ENCODE results near the gene THSD4.
A peak's percentile ranks its signal among the peaks of the same experiment; 100 is the strongest.
"Not testable (repeated sequence)": the region's sequence is repeated elsewhere in the genome, so short reads cannot be mapped to it uniquely, and the experiment has no call there.

The THSD4 gene

DNA sequence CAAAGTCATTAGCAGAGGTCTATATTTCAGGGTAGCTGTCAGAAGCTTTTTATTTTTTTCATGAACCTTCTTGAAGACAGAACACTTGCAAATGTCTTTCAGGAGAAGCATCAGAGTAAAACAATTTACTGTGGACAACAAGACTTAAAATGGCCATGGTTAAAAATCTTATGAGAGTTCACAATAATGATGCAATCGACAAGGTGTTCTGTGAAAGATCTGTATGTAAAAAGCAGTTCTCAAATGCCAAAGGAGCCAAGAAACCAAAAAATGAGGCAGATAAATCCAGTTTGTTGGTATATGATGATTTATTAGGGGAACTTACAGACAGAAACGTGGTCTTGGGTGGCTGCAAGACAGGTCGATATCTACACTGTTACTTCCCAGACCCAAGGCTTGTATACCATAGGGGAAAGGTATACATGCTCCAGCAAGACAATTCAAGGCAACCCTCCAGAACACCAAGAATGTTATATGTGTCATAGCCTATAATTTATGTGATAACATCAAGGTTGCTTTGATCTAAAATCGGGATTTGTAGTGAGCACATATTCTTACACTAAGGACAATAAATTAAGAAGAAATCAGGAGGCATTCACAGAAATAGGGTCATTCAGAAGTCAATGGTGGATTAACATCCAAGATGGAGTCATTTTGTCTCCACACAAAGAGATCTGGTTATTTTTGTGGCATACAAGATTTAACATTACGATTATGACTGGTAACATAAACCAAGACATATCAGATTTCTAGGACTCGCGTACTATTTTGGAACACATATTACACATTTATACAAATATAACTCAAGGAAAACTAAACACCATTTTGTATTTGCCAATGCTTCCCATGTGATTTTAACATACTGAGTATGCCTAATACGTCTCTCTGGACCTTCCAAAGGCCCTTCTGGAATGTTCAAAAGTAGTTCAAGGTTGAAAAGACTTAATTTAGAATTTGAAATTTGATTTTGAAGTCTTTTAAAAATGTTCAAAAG, 316.4 kb downstream of the THSD4 start:
- DNase-seq (ENCODE audit: low spot score): peak; percentile 63

DNA sequence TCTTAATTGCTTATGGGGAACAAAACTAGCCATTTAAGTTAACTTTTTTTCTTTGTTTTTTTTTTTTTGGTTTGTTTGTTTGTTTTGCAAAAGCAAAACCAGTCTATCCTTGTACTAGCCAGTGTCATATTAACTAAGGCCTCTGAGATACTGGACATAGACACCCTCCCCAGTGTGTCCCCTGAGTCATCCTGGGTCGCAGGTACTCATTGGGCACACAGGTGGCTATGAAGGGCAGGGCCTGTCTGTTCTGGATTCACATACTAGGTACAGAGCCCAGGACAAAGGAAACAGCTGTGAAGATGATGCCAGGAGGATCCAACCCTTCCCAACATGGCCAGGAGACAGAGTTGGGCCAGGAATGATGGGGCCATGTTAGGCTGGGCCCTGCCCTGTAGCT, 318.1 kb downstream of the THSD4 start:
- DNase-seq (ENCODE audit: low spot score): peak; percentile 77

DNA sequence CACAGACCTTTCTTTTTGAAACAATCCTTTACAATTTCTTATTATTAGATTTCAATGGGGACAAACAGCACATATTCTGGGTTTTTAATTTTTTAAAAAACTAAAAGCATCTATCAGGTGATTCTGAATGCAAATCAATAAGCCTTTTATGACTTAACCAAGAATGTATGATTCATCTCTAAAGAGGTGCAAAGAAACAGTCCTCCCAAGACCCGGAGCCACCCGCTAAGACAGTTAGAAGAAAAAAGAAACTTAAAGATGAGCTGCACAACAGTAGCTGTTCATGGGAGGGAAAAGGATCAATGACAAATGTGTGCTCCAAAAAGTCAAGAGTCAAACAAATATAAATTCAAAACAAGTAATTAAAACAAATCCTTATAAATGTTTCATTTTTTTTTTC, 319.5 kb downstream of the THSD4 start:
- peak; percentile 67 for DNase-seq (ENCODE audit: low spot score)

DNA sequence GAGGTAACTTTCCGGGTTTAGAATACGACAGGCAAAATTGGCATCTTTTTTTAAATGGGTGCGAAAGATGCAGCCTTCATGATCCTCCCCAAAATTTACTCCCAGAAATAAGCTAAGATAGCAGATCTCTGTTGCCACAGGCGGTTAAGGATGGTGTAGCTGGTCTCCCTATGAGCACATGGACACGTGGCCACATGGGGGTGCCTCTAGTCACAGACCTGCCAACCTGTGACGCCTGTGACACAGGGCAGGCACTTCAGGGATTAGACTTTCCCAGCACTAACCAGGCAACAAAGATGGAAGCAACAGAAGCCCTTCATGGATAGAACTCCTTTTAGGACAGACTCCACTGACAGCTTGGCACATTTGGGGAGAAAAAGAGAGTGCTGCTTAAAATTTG, 320.3 kb downstream of the THSD4 start:
- DNase-seq (ENCODE audit: low spot score): no peak

DNA sequence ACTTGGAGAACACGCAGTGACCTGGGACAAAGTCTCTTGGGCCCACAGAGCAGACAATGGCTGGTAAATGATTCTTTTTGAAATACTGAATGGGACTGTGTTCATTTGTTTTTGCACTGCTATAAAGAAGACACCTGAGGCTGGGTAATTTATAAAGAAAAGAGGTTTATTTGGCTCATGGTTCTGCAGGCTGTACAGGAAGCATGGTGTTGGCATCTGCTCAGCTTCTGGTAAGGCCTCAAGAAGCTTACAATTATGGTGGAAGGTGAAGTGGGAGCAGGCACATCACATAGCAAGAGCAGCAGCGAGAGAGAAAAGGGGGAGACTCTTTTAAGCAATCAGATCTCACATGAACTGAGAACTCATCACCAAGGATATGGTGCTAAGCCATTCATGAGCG, 321.6 kb downstream of the THSD4 start:
- no peak for DNase-seq (ENCODE audit: low spot score)

DNA sequence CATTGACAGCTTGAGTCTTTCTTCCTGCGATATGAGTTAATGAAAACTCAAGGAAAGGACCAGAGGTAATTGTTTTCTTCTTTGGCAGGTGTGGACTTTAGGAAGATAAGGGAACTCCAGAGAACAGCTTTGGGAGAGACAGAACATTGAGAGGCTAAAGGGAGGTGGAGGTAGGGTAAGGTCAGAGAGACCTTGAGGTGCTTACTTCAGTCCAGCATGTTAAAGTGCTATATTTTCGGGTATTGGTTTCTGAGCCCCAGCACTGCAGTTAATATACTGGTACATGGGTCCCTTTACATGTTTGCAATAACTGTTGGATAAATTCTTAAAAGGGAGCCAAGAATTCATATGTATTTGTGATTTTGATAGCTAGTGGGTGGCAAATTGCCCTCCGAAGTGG, 322.1 kb downstream of the THSD4 start:
- no peak for DNase-seq (ENCODE audit: low spot score)

DNA sequence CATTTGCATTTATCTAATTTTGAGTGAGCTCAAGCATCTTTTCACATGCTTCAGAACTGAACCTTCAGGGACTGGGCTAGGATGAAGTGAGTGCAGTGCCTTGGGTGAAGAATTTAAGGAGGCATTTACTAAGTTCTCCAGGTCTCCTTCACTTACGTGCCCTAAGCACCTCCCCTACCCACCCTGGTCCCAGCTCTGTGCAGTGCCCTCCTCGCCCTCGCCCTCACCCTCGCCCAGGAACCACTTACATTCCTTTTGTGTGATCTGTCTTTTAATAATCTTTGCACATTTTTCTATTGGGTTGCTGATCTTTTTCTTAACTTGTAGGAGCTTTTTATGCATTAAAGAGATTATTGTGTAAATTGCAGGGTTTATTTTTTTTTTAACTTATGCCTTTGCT, 322.6 kb downstream of the THSD4 start:
- DNase-seq (ENCODE audit: low spot score): peak; percentile 82

DNA sequence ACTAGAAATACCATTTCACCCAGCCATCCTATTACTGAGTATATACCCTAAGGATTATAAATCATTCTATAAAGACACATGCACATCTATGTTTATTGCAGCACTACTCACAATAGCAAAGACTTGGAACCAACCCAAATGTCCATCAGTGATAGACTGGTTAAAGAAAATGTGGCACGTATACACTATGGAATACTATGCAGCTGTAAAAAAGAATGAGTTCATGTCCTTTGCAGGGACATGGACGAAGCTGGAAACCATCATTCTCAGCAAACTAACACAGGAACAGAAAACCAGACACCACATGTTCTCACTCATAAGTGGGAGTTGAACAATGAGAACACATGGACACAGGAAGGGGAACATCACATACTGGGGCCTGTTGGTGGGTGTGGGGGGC, 324.2 kb downstream of the THSD4 start:
- not testable (repeated sequence) for DNase-seq (ENCODE audit: low spot score)

DNA sequence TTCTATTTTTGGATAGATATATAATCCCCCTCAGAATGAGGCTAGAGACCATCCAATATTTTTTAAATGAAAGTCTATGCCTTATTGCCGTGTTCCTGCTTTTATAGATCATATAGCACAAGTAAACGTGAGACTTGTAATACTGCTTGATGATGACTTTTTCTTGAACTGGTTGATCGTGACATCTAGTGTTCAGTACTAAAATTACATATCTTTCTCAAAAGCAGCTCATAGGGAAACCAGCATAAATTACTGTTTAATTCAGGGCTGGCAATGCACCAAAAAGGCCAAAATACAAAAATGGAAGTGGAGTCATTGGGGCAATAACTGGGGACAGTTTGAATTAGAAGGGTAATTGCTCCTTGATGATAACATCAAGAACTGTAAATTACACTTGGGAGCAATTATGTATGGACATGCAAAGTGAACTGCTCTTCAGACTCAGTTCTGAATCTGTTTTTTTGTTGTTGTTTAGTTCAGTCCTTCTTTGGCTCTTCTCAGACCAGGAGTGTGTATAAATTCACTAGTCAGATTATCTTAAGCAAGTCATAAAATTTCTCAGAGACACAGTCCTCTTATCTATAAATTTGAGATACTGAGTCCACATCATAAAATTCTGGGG, 325.3 kb downstream of the THSD4 start:
- DNase-seq (ENCODE audit: low spot score): peak; percentile 82

DNA sequence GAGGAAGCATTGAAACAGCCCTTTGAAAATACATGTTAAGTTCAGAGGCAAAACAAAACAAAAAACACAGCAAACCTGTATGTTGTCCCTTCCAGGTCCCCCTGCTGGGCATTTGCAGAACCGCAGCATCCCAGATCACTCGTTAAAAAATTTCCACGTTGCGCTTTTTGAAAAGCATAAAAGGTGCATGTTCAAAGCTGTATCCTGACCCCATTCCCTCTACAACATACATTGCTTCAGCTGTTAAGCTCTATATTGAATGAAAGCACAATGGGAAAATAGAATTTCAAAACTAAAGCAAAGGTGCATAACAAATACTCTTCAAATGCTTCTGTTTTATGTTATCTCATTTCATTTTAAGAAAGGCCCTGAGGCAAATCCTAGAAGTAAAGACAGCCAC, 328.3 kb downstream of the THSD4 start:
- peak; percentile 72 for DNase-seq (ENCODE audit: low spot score)

DNA sequence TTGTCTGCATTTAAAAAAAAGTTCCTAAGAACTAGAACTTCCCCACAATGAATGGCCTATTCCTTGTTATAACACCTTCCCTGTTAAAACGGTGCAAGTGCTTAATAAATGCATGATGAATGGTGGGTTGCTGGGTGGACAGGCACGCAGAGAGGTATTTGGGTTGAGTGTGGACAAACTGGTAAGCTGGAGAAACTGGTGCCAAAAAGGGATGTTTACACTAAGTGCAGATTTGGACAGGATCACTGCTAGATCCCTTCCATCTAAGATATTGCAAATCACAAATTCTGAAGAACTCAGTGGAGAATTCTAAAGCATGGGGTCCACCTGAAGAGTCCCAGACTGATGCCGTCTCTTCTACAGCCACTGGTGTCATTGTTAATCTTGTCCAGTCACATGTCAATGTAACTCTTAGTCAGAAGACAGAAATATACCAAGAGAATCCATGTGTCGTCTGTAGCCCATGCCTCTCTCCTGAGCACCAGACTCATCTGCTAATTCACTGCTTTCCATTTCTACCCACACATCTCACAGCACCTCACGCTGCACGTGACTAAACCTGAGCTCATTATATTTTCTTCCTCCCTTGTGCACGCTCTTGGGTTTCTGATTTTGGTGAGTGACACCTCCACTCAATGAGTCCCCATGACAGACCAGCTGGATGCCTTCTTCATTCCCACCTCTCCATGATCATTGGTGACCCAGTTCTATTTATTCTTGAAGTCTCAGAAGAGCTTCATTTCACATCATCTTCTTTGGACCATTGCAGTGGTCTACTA, 328.9 kb downstream of the THSD4 start:
- DNase-seq (ENCODE audit: low spot score): no peak

DNA sequence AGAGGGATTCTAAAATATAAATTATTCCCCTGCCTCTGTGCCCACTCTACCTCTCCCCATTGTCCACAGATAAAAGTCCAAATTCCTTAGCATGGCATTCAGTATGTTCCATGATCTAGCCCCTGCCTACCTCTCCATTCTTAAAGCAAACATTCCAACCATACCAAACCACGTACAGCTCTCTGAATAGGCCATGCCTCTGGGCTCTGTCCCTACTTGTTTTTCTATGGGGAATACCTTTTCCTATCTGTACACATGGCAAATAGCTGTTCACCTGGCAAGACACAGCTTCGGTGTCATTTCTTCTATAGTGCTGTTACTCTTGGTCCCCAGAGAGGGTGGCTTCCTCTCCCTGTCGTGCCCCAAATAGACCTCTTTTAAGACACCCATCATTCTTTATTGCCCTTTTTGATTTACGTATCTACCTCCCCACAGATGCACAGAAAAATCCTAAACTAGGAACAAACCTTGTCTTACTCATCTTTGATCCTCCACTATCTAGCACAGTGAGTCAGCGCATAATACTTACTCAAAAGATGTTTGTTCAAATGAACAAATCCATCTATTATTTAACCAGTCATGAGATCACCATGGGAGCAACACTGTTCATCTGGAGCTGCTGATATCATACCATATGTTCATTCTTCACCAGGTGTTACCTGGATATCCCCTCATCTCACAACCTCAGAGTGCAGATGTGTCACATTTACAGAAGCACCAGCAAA, 329.8 kb downstream of the THSD4 start:
- peak; percentile 71 for DNase-seq (ENCODE audit: low spot score)

DNA sequence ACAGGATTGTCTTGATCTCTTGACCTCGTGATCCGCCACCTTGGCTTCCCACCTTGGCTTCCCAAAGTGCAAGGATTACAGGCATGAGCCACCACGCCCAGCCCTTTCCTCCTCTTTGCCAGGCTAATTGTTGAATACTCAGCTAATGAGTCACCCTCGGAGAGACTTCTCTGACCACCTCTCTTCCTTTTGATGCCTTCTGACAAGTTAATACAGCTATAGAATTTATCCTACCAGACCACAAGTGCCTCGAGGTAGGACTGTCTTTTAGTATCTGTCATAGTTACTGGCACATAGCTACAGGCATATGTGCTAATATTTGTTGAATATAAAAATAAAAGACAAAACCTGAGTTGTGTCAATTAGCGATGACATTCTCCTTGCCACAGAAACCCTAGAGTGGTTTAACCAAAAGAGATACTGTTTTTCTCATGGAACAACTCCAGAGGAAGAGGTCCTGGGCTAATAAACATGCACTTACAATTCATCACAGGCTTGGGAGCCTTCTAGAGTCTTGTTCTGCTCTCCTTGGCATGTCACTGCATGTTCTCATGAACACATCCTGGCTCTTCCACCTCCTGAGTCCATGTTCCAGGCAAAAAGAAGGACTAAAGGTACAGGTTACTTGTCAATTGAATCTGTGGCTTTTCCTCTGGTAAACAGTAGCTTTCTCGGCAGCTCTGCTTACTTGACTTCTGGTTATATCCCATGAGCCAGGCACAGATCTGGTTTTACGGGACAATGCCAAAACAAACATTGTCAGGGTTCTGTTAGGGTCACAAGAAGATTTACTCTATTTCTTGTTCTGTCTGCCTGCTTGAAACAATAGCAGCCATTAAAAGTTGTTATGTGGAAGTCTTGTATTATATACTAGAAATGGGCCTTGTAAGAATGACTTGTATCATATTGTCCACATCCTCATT, 332.3 kb downstream of the THSD4 start:
- peak; percentile 96 for DNase-seq (ENCODE audit: low spot score)

DNA sequence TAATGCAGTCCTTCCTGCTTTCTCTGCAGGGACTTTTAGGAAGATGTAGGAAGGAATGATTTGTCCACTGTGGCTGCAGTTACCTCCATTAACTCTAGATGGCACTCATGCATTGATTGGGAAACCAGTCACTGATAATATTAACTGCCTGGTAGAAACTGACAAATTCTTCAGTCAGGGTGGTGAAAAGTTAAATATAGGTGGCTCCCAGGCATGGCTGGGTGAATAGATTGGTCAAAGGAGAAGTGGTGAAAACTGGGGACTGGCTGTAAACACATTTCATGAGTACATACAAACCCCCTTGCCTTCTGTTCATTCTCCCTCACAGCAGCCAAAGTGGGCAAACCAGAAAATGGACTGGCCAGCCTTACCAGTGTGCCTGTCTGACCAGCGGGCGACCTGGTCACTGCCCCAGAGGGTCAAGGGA, 333.4 kb downstream of the THSD4 start:
- DNase-seq (ENCODE audit: low spot score): peak; percentile 70

DNA sequence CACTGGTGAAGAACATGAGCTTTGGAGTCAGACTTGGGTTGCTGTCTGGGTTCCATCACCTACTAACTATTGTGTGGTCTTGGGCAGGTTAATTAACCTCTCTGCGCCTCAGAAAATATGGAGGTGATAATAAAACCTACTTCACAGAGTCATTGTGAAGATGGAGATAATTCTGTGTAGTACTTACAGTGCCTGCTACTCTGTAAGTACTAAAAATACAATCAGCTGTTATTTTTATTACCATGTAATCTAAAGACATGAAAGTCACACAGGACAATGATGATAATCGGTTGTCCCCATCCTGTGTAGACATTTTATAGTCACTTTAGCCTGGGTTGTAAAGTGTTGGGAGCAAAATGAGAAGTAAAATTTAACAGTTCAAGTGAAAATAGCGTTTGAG, 334.1 kb downstream of the THSD4 start:
- no peak for DNase-seq (ENCODE audit: low spot score)

DNA sequence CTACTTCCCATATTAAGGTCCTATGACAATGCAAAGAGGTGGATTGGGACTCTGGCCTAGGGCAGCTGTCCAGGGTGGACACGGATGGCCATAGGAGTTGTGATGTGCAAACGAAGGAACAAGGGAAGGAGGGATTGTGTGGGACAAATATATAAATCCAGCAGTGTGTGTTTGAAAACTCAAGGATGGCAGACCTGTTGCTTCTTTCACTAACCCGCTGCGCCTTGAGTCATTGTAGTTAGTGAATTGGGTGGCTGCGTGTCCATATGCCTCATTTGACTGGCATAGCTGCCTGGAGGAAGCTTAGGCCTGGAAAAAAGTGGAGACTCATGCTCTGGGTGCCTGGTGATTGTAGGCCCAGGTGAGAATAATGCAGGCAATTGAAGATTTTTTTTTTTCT, 334.7 kb downstream of the THSD4 start:
- DNase-seq (ENCODE audit: low spot score): no peak

DNA sequence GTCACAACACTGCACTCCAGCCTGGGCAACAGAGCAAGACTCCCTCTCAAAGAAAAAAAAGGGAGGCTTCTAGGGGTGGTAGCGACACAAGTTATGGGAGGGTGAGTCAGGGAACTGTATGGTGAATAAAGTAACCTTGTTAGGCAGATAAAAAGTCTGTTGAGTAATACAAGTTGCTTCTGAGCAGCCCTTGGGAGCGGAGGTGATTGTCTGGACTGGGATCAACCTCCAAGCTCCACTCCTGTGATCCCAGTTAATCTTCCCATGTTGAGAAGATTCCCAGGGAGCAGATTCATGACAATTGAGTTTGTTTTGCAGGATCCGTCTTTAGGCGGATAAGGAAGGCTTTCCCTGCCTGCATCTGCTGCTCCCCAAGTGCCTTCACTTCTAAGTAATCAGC, 335.9 kb downstream of the THSD4 start:
- DNase-seq (ENCODE audit: low spot score): no peak

DNA sequence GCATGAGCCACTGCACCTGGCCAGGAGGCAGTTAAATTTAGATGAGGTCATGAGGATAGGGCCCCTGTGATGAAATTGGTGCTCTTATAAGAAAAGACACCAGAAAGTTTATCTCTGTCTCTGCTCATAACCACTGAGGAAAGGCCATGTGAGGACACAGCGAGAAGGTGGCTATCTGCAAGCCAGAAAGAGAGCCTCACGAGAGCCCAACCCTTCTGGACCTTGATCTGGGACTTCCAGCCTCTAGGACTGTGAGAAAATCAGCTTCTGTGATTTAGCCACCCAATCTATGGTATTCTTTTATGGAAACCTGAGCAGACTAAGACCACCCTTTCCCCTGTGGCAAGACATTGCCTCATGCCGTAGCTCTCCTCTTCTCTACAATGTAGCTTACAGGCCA, 337.6 kb downstream of the THSD4 start:
- no peak for DNase-seq (ENCODE audit: low spot score)

DNA sequence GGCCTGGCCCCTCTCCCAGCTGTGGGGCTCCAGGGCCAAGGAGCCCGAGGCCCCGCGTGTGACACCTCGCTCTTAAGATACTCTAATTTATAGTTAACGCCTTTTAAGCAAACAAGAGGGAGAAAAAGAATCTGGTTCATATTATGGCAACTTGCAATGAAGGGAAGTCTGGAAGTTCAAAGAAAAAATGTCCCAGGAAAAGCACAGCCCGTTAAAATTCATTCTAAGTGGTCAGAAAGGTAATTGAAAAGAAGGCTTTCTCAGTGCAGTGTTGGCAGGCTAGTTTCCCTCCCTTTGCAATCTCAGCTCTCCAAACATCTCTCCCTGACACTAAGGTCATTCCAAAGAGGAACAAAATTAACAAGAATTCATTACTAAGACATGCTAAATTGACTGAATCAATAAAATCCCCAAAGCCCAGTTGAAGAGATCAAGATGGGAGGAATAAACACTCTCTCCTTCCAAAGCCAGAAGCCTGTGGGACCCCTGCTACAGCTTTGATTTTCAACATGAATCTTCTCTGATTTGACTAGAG, 339.3 kb downstream of the THSD4 start:
- DNase-seq (ENCODE audit: low spot score): no peak

DNA sequence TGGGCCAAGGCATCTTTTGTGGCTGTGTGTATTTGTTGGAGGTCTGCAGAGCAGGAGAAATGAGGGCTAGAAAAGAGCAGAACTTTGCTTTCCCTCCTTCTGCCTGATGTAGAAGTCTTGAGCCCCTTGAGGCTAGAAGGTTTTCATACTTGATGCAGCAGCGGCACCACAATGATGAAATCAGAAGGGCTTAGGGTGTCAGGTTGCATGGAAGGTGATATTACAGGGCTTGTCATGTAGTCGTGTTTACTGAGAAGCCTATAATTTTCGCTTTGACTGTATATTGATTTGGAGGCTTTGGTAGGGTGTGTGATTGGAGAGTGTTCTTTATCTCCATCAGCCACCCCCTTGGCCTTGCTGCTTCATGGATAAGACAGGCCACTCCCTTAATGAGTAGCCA, 339.8 kb downstream of the THSD4 start:
- DNase-seq (ENCODE audit: low spot score): no peak

DNA sequence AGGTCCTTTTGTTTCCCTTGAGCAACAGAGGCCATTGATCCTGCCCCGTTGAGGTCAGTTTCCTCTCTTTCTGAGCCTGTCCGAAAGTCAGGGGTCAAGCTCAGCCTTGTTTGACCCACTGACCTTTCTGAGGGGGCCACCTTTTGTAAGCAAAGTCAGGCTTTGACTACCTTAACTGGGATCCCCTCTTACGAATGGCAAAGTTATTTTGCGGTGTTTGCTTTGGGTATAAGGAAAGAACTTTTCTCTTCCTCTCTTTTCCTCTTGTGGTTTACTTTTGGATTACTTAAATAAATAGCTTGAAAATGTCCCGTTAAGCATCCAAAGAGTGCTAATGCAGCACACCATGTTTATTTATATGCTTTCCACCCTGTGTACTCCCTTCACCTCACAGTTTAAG, 340.6 kb downstream of the THSD4 start:
- DNase-seq (ENCODE audit: low spot score): no peak

Measured in LoVo (cell line).